ENCODE results near the gene EEF2. TPM values are rescaled to one million over a fixed set of nuclear protein-coding genes. Genes with fewer than 3 reads are reported as not detected.
A peak's percentile ranks its signal among the peaks of the same experiment; 100 is the strongest.
"Not testable (repeated sequence)": the region's sequence is repeated elsewhere in the genome, so short reads cannot be mapped to it uniquely, and the experiment has no call there.

EEF2 gene
- total and polyA plus RNA-seq, 8 donors, result 1,467 to 2,064 (median 1,800) TPM

GRCh38 chr19:4012092-4012974, 27.1 kb upstream of the EEF2 start:
- peaks cover 0 to 58% of the 10 kb centered on the region in 2 donors for H3K36me3 ChIP-seq
- H3K9me3 ChIP-seq, result no peaks in the 10 kb centered on the region
- H3K27me3 ChIP-seq, result no peaks in the 10 kb centered on the region
- H3K4me3 ChIP-seq, result no peak overlapping the region
- ATAC-seq, result peak; percentile 24
- TF ChIP-seq, protein P1, sequence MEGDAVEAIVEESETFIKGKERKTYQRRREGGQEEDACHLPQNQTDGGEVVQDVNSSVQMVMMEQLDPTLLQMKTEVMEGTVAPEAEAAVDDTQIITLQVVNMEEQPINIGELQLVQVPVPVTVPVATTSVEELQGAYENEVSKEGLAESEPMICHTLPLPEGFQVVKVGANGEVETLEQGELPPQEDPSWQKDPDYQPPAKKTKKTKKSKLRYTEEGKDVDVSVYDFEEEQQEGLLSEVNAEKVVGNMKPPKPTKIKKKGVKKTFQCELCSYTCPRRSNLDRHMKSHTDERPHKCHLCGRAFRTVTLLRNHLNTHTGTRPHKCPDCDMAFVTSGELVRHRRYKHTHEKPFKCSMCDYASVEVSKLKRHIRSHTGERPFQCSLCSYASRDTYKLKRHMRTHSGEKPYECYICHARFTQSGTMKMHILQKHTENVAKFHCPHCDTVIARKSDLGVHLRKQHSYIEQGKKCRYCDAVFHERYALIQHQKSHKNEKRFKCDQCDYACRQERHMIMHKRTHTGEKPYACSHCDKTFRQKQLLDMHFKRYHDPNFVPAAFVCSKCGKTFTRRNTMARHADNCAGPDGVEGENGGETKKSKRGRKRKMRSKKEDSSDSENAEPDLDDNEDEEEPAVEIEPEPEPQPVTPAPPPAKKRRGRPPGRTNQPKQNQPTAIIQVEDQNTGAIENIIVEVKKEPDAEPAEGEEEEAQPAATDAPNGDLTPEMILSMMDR (IDR thresholded peaks at IDR 0.05), result no peak
- peaks cover 11 to 48% of the 10 kb centered on the region in 2 donors for H3K4me1 ChIP-seq
- DNase-seq, result no peak
- intact Hi-C loops (cut with DNase I), result no loop called here
- H3K27ac ChIP-seq, result no peak overlapping the region

DNA sequence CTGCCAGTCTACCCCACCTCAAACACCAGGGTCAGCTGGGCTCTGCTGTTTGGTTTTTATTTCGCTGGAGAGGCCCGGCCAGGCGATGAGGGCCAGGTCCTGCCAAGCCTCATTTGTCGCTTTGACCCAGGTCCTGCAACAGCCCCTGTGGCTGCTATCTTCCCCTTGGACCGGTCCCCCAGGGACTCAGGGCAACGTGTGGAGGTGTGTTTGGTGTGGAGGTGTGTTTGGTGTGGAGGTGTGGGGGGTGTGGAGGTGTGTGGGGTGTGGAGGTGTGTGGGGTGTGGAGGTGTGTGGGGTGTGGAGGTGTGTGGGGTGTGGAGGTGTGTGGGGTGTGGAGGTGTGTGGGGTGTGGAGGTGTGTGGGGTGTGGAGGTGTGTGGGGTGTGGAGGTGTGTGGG, 26.2 kb upstream of the EEF2 start:
- DNase-seq; intact Hi-C loops (cut with DNase I); H3K27ac ChIP-seq; H3K27me3 ChIP-seq; H3K9me3 ChIP-seq; H3K4me3 ChIP-seq; ATAC-seq: not testable (repeated sequence)
- H3K36me3 ChIP-seq, result peaks cover 0 to 49% of the 10 kb centered on the region in 2 donors
- H3K4me1 ChIP-seq, result peaks cover 11 to 55% of the 10 kb centered on the region in 2 donors

GRCh38 chr19:4010808-4011110, 25.5 kb upstream of the EEF2 start:
- Histone ChIP-seq H3K27ac (no peak overlapping the region), H3K36me3 (peaks cover 0 to 42% of the 10 kb centered on the region in 2 donors), H3K4me3 (no peak overlapping the region), H3K4me1 (peaks cover 11 to 58% of the 10 kb centered on the region in 2 donors), H3K27me3 (no peaks in the 10 kb centered on the region), H3K9me3 (no peaks in the 10 kb centered on the region)
- TF ChIP-seq, protein P1 (IDR thresholded peaks at IDR 0.05), result no peak
- ATAC-seq (no peak), DNase-seq (no peak)
- intact Hi-C loops (cut with DNase I), result no loop called here

- Histone ChIP-seq H3K4me3 (no peak overlapping the region), H3K36me3 (peaks cover 0 to 36% of the 10 kb centered on the region in 2 donors)
- ATAC-seq, result no peak
These were observed 24.9 kb upstream of the EEF2 start for GRCh38 chr19:4009990-4010807.

GRCh38 chr19:4007836-4008539, 22.7 kb upstream of the EEF2 start:
- Histone ChIP-seq H3K4me3 (peak overlapping the region; percentile 75 to 97), H3K9me3 (no peaks in the 10 kb centered on the region), H3K27me3 (no peaks in the 10 kb centered on the region), H3K4me1 (peaks cover 11 to 45% of the 10 kb centered on the region in 2 donors), H3K27ac (peak overlapping the region; percentile 56 to 82), H3K36me3 (peaks cover 0 to 14% of the 10 kb centered on the region in 2 donors)
- TF ChIP-seq, protein P1 (IDR thresholded peaks at IDR 0.05), result no peak
- ATAC-seq, result no peak
- intact Hi-C loops (cut with DNase I), result no loop called here
- no peak for DNase-seq

More at GRCh38 chr19:4009990-4010807, 24.9 kb upstream of the EEF2 start:
- intact Hi-C loops (cut with DNase I), result no loop called here
- no peak for DNase-seq
- Histone ChIP-seq H3K9me3 (no peaks in the 10 kb centered on the region), H3K27me3 (no peaks in the 10 kb centered on the region), H3K4me1 (peaks cover 11 to 56% of the 10 kb centered on the region in 2 donors), H3K27ac (peak overlapping the region in 1 of 2 donors; percentile 8)
- TF ChIP-seq, protein P1 (IDR thresholded peaks at IDR 0.05), result no peak

All from left lung (tissue), 10 donors.